ENCODE measurements around the gene PARVA.
A peak's percentile ranks its signal among the peaks of the same experiment; 100 is the strongest.

Gene PARVA

GRCh38 chr11:12403997-12404350, 26.6 kb downstream of the PARVA start:
- no peak for DNase-seq

GRCh38 chr11:12404436-12404835, 27.1 kb downstream of the PARVA start:
- no peak for DNase-seq

DNA sequence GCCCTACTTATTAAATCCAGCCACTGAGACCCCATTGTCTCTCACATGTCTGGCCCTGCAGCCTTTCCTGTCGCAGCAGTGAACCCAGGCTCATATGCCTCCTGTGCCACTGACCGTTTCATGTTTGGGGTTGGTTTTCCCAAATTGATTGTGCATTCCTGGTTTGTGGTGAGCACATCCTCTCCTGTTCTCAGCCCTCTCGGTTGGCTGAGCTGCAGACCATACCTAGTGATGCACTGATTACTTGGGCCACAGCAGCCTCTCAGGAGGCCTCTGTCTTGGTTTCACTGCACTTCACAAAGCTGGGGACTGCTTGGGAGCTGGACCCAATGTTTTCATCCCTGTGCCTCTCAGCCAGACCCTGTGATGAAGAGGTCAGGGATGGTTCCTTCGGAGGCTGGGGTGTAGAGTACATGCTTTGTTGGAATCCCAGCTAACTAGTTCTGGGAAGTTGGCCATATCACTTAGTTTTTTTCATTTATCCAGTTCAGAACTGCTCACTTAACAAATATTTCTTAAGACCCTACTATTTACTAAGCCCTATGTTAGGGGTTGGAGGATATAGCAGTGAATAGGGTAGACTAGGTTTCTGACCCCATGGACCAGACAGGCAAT, 30.9 kb downstream of the PARVA start:
- no peak for DNase-seq

DNA sequence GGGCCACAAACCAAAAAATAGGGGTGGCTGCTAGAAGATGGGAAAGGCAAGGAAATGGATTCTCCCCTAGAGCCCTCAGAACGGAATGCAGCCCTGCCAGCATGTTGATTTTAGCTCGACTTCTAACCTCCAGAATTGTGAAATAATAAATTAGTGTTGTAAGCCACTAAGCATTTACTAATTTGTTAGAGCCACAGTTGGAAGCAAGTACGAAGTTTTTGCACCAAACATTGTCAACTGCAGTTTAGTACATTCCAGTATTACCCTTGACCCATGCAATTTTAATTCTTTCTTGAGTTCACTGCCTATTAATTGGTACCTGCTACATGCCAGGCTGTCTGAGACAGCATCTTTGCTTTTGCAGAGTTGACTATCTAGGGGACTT, 32.2 kb downstream of the PARVA start:
- DNase-seq: no peak

DNA sequence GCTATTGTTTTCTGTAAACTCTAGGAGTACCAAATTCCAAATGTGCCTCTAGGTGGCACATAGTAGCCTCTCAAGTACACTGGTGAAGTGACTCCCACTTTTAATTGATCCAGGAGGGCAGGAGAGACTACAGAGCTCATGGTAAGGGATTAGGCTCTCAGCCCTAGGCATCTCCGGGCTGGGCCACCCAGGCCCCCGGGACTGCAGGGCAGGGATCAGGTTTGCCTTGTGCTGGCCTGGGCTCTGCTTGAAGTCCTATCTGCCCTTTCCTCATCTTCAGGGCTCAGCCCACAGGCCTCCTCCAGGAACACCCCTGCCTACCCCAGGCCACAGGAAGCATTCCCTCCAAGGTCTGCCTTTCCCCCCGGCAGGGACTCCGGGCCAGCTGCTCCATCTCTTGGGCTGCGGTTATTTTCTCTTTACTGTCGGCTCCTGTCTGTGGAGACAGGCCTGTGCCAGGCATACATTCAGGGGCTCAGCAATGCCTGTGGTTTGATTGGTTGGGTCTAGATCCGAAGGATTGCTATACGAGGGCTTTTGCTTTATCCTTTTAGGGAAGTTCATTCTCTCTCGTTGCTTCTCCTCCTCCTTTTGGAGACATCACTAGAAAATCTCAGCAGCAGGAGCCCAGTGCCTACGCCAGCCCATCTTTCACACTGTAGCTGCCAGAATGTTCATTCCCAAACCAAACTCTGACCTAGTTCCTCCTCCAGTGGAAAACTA, 32.8 kb downstream of the PARVA start:
- DNase-seq: peak; percentile 94

DNA sequence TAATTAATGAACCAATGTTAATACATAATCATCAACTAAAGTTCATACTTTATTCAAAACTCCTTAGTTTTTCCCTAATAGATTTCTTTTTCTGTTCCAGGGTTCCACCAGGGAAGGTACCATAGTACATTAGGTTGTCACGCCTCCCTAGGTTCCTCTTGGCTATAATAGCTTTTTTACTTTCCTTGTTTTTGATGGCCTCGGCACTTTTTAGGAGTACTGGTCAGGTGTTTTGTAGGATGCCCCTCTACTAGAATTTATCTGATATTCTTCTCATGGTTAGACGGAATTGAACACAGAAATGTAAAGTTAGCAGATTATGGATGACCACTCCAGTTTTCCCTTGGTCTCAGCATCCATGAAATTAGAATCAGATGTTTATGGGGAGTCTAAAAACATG, 34.0 kb downstream of the PARVA start:
- DNase-seq: no peak

DNA sequence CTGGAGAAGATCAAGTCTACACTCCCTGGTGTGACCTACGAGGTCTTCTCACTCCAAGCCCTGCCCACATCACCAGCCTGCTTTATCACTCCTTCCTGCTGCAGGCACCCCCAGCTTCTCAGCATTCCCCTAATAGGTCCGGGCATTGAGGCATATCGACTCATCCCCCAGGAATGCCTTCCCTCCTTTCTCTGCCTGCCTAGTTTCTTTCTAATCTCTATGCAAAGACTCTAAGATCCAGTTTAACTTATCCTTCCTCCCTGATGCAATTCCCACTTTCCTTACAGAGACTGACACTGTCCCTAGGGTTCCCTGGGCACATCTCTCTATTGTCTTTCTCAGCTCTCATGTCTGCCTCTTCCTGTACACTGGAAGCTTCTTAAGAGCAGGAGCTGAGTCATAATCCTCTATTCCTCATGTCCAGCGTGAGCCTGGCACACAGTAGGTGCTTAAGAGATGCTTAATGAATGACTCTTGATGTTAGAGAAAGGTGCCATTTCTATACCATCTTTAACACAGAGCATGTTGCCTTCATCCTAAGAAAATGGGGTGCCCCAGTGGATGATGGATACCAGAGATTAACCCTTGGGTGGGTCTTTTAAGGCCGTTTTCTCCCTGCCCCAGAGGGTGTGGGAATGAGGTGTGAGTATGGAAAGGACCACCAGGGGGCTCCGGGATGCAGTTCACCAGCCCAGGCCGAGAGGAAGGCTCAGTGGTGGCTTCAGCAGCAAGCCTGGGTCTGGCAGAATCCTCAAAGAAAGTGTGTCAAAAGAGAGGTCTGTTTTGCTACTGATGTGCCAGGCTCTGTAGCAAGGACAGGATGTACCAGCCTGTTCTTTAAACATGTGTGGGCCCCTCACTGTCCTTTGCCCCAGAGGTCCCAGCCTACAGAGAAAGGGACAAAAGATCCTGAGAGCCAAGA, 34.7 kb downstream of the PARVA start:
- DNase-seq: peak; percentile 100

DNA sequence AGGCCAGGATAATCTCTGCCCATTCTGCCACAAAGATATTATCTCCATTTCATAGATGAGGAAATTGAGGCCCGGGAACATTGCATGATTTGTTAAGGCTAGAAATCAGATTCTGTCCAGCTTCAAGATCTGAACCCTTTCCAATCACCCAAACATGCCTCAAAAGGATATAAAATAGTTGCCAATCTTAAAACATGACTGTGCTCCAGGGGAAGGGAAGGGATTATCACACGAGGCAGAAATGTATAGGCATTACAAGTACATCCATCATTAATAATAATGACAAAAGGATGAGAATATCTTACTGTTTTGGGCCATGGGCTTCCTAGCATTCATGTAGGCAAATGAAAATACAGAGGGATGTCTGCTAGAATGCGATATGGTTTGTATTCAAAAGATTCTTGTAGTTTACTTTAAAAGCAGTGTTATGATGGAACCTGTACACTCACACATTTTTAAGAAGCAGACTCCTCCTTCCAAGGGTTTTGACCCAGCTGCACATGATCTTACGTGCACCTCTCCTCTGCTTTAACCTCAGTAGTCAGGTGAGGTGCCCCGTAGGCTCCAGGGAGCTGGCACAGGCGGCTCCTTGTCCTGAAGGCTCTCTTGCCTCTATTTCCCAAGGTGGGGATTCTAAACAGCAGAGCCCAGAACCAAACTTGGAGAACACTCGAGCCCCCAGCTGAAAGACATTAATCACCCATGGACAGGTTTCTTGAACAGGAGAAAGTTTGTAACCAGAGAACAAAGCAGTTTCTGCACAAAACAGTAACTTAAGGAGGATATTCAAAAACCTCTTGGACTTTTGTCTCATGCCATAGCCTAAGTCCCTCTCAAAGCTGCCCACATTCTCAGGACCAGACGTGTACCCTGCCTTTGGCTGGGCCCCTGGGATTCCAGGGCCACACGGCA, 36.0 kb downstream of the PARVA start:
- DNase-seq: peak; percentile 71

DNA sequence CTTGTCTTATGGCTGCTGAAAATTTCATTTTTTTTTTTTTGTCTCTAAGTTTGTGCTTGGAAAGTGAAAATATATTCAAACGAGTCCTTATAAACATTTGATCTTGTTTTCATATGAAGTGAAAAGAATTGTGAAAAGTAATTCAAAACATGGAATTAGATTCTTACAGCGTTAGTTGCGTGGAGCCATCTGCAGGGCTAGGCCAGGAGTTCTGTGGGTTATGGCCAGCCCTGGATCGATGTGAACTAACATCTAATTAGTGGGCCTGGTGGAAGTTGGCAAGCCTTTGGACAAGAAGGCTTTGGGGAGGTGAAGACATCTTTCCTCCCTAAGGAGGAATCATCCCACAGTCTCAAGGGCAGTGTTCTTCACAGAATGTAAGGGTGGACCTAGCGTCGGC, 37.2 kb downstream of the PARVA start:
- no peak for DNase-seq

DNA sequence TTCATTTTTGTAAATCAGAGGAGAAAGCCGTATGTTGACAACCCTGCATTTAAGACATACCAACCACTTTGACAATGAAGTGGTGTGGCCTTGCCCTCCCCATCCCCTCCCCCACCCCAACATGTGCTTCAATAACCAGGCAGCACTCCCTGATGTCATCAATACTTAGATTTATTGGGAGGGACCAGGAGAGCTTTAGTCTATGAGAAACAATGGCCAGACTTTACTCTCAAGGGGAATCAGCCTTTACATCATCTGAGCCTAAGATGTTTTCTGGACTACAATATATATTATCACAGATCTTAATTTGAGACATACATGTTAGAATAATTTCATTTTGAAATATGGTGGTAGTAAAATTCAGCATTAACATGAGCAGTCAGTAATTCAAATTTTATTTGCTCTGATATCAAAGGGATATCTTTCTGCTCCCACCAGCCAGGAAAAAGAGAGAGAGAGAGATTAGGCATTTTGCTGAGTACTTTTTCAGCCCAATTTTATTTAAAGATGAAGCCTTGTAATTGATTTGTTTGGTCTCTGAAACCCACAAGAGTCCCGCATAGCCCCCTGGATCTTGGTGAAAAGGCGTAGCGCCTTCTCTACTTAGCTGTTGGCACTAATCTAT, 38.1 kb downstream of the PARVA start:
- no peak for DNase-seq

DNA sequence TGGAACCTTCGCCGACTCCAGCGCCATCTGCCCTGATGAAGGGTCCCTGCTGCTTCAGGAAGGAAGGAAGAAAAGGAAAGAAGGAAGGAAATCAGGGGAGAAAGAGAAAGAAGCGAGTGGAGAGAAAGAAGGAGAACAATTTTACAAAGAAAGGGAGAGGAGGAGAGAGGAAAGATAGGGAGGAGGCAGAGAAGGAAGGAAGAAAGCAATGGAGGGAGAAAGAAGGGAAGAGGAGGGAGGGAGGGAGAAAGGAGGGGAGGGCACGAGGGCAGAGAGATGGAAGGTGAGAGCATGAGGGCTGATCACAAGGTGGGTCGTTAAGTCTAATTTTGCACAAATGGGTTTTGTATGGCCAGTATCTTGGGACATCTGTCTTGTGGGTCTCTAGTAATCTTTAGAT, 39.2 kb downstream of the PARVA start:
- DNase-seq: no peak

- DNase-seq: peak; percentile 88
Measured at GRCh38 chr11:12417691-12418611, 40.6 kb downstream of the PARVA start.

DNA sequence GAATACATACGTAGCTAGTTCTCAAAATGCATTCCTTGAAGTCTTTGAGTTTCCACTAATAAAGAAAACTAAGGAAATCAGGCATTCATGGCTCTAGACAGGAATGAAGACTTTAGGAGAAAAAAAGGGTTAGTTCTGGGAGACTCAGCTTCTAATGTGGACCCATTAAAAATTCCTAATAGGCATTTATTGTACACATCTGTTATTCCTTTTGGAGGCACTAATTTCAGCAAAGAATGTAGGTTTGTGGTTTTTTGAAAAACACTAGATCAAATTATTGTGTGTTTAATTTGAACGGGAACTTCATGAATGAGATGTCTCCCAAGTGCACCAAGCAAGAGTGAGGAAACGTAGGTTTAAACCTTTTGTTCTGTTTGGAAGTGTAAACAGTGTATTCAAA, 42.7 kb downstream of the PARVA start:
- DNase-seq: no peak

DNA sequence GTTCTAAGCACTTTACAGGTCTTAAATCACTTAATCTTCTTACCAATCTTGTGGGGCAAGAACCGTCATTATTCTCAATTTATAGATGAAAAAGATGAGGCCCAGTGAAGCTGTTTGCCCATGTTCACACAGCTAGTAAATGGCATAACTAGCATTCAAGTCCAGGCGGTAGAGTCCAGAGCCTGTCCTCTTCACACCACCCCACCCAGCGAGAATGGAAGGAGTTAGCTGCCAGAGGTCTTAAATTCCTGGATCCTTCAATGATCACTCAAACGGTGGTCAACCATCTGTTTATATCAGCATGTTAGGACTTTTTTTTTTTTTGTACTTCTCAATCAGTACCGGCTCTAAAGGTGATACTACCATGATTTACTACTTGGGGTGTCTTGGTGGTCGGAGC, 43.3 kb downstream of the PARVA start:
- no peak for DNase-seq

GRCh38 chr11:12421386-12421785, 44.0 kb downstream of the PARVA start:
- DNase-seq: no peak

DNA sequence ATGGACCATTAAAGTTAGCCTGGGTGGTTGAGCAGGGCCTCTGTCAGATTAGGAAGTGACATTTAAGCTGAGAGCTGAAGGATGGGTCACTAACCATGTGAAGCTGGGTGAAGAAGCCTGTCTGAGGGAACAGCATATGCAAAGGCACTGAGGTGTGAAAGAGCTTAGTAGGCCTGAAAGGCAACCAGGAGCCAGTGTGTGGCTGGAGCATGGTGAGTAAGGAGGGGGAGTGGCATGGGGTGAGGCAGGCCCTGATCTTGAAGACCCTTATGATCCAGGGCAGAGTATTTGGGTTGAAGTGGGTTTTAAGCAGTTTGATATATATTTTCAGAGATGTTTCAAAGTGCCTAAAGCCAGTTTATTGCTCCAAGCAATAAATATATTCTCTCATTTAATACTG, 48.8 kb downstream of the PARVA start:
- DNase-seq: no peak

GRCh38 chr11:12429155-12429554, 51.8 kb downstream of the PARVA start:
- no peak for DNase-seq

DNA sequence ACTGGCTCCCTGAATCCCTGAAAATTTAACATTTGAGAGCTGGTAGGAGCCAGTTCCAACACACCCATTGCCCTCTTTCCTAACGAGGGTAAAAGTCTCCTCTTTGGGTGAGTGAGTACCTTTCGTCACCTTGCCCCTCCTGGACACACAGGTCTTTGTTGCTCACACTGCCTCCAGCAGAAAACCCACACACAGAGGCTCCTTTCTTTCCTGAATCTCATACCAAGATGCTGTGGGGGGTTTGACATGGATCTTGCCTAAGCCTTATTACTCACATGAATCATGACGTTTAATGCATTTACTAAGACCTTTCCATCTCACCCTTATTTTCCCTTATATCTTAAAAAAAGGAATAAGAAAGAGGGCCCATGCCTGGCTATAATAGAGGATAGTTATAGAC, 53.0 kb downstream of the PARVA start:
- peak; percentile 48 for DNase-seq

DNA sequence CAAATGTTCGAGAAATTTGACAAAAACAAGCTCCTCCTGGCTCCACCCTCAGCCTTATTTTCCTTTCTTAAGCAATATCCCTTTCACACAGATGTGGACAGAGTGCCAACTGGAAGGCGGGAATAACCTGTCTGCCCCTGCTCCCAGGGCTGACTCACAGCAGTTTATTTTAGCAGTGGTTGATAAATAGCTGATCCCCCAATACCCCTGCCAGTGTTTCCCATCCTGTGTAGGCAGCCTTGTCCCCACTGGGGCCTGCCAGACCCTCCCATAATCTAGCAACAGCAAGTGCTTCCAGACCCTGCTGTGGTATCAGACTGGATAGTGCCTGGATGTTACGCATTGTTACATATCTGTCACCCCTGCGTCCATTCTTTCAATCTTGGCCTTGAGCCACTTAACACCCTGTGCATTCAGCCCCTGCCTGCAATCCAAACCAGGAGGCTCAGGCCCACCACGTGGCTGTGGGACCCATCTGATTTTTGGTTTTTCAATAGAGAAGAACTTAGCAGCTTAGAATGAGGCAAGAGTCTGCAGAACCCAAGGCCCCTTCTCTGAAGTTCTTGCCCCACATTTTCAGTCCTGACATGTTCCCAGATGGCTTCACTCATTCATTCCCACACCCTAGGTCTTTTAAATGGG, 53.7 kb downstream of the PARVA start:
- DNase-seq: peak; percentile 75

DNA sequence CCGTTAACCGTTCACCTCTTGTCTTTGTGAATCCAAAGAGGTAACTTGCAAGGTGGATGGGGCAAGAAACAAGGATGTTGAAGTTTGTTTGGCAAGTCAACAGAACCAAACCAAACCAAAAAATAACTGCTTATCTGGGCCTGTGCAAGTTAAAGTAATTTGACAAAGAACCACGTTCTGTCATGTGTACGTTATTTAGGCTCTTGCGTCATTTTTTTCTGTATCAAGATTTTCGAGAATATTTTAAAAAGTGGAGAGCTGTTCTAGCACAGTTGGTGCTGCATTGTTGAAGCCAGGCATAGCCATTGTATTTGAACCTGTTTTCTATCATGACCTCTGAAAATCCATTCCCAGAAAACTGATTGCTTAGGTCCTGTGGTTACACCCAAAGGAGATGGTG, 55.1 kb downstream of the PARVA start:
- DNase-seq: no peak
